Measurements from ENCODE around the gene DCAF6.

Gene DCAF6

DNA sequence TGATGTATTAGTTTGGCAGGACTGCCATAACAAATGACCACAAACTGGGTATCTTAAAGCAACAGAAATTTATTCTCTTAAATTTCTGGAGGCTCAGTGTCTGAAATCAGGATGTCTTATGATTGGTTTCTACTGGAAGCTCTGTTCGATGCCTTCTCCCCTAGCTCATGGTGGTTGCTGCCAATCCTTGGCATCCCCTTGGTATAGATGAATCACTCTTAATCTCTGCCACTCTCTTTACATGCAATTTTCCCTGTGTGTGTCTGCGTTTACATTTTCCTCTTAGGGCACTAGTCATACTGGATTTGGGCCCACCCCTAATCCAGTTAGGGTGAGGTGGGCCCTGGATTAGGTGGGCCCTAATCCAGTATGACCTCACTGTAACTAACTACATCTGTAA is 55.1 kb downstream of the DCAF6 start:
- no peak for DNase-seq (ENCODE audit: low read depth in 1 of 2, low spot score in 1 of 2)
- in situ Hi-C loops (cut with HindIII; ENCODE audit: low pct_unique_long_range_greater_than_20kb, low sequenced_read_pairs): no loop called here
- TF ChIP-seq JUND (IDR thresholded peaks at IDR 0.05; ENCODE audit: low read depth): no peak

DNA sequence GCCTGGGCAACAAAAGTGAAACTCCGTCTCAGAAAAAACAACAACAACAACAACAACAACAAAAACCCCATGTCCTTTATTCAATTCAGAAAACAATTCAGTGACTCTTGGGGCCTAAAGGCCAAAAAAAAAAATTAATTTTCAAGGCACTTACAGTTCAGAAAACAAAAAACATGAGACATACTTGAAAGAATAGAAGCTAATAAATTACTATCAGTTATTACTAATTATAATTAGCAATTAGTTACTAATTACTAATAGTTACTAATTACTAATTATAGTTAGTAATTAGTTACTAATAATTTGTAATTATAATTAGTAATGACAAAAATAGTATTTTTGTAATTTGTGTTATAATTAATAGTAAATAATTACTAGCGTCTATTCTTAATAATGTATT is 57.2 kb downstream of the DCAF6 start:
- DNase-seq (ENCODE audit: low read depth in 1 of 2, low spot score in 1 of 2): no peak
- in situ Hi-C loops (cut with HindIII; ENCODE audit: low pct_unique_long_range_greater_than_20kb, low sequenced_read_pairs): no loop called here
- TF ChIP-seq JUND (IDR thresholded peaks at IDR 0.05; ENCODE audit: low read depth): no peak

DNA sequence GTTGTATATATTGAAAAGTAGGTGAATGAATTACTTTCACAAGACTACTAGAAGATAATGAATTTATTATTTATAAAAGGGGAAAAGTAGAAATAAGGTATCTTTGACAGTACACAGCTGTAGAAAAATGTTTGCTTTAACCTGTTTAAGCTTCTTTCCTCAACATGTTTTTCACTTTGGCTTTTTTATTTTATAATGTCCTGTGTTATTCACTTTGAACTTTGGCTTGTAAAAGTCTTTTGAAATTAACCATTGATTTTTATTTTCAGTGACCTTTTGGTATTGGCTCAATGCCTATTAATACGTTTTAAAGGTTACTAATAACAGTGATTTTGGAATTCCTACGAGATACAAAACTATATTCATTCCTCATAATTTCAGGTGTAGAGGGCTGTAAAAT is 58.1 kb downstream of the DCAF6 start:
- DNase-seq (ENCODE audit: low read depth in 1 of 2, low spot score in 1 of 2): no peak
- in situ Hi-C loops (cut with HindIII; ENCODE audit: low pct_unique_long_range_greater_than_20kb, low sequenced_read_pairs): no loop called here

DNA sequence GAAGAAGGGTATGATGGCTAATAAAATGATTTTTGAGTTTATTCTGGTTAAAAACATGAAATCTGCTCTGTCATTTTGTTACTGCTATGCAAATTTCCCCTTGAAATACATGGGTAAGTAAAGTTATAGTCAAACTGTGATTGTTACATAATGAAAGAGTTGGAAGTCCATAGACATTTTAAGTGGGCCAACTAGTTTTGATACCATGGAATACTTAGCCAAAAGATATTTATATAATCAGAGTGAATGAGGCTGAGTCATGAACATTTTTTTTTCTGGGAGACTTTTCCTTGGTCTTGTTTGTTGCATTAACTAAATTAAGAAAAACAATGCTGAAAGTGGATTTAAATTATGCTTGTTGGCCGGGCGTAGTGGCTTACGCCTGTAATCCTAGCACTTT is 58.6 kb downstream of the DCAF6 start:
- TF ChIP-seq JUND (IDR thresholded peaks at IDR 0.05; ENCODE audit: low read depth): no peak
- in situ Hi-C loops (cut with HindIII; ENCODE audit: low pct_unique_long_range_greater_than_20kb, low sequenced_read_pairs): no loop called here
- DNase-seq (ENCODE audit: low read depth in 1 of 2, low spot score in 1 of 2): no peak

More for the DNA sequence above, 58.1 kb downstream of the DCAF6 start:
- no peak for TF ChIP-seq JUND (IDR thresholded peaks at IDR 0.05; ENCODE audit: low read depth)

DNA sequence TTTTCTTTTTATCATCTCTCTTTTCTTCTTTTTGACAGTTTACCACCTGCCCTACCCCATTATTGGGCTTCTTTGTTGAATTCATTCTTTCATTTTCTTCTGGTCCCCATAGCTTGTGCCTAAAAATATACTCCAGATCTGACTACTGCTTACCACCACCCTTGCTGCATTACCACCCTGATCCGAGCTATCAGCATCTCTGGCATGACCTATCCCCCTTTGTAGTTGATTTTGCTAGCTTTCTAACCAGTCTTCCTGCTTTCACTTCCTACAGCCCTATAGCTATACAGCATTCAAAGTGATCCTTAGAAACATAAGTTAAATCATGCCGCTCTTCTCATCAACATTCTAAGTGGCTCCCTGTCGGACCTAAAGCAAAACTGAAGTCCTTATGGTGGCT is 59.8 kb downstream of the DCAF6 start:
- no peak for DNase-seq (ENCODE audit: low read depth in 1 of 2, low spot score in 1 of 2)
- no peak for TF ChIP-seq JUND (IDR thresholded peaks at IDR 0.05; ENCODE audit: low read depth)
- in situ Hi-C loops (cut with HindIII; ENCODE audit: low pct_unique_long_range_greater_than_20kb, low sequenced_read_pairs): no loop called here

DNA sequence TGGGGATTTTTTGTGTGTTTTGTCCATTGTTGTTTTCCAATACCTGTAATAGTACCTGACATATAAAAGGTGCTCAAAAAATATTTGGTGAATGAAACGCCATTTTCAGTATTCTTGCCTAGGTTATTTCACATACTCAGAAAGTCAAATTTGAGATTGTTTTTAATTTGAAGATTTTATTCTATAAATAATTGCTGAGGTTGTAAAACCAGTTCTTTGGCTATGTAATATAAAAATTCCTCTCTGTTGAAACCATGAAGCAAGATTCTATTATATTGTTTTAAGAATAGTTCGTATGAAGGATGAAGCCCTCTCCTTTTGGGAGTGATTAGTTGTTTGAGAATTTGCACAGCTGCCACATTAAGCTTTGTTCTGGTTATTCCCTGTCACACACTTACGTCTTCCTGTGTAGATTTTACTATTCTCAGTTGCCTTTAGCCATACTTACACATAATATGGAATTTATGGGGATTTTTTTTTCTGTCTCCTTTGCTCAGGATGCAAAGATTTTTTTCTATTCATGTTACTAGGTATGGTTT is 60.6 kb downstream of the DCAF6 start:
- no peak for TF ChIP-seq JUND (IDR thresholded peaks at IDR 0.05; ENCODE audit: low read depth)
- in situ Hi-C loops (cut with HindIII; ENCODE audit: low pct_unique_long_range_greater_than_20kb, low sequenced_read_pairs): no loop called here
- no peak for DNase-seq (ENCODE audit: low read depth in 1 of 2, low spot score in 1 of 2)

DNA sequence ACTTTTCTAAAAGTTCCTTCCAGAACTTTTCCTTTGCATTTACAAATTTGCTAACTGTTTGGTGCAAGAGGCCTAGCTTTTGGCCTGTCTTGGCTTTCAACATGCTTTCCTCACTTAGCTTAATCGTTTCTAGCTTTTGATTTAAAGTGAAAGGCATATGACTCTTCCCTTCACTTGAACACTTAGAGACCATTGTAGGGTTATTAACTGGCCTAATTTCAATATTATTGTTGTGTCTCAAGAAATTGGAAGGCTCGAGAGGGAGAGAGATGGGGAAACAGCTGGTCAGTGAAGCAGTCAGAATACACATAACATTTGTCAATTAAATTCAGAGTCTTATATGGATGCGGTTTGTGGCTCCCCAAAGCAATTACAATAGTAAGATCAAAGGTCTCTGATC is 63.4 kb downstream of the DCAF6 start:
- in situ Hi-C loops (cut with HindIII; ENCODE audit: low pct_unique_long_range_greater_than_20kb, low sequenced_read_pairs): no loop called here
- DNase-seq (ENCODE audit: low read depth in 1 of 2, low spot score in 1 of 2): no peak
- no peak for TF ChIP-seq JUND (IDR thresholded peaks at IDR 0.05; ENCODE audit: low read depth)

DNA sequence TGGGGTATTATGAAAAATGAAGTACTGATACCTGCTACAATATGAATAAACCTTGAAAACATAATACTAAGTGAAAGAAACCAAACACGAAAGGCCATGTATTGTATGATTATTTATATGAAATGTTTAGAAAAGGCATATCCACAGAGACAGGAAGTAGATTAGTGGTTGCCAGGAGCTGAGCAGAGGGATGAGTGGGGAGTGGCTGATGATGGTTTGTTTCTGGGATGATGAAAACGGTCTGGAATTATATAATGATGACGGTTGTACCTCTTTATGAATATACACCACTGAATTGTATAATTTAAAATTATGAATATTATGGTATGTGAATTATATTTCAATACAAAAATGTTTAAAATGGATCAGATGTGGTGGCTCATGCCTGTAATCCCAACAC is 64.2 kb downstream of the DCAF6 start:
- in situ Hi-C loops (cut with HindIII; ENCODE audit: low pct_unique_long_range_greater_than_20kb, low sequenced_read_pairs): no loop called here
- no peak for TF ChIP-seq JUND (IDR thresholded peaks at IDR 0.05; ENCODE audit: low read depth)
- no peak for DNase-seq (ENCODE audit: low read depth in 1 of 2, low spot score in 1 of 2)

DNA sequence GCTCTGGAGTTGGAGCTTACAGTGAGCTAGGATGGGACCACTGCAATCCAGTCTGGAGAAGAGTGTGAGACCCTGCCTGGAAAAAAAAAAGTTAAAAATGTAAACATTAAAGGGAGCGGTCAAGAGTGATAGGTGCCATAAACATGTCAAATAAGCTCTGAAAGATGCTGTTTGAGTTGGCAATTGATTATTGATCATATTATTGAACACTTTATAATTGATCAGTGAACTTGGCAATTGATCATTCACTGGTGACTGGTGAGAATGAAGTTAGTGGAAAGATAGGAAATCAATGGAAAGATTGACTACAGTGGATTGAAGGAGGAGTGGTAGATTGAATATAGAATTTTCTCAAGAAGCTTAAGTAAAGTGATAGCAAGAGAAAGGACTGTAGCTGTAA is 64.7 kb downstream of the DCAF6 start:
- TF ChIP-seq JUND (IDR thresholded peaks at IDR 0.05; ENCODE audit: low read depth): no peak
- no peak for DNase-seq (ENCODE audit: low read depth in 1 of 2, low spot score in 1 of 2)
- in situ Hi-C loops (cut with HindIII; ENCODE audit: low pct_unique_long_range_greater_than_20kb, low sequenced_read_pairs): no loop called here

DNA sequence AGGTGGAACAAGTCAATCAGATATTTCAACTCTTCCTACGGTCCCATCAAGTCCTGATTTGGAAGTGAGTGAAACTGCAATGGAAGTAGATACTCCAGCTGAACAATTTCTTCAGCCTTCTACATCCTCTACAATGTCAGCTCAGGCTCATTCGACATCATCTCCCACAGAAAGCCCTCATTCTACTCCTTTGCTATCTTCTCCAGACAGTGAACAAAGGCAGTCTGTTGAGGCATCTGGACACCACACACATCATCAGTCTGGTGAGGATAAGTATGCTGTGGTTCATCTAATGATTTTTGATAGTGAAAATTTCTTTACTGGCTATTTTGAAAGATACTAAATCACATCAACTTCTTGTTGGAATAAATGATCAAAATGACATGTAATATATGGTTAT is 68.0 kb downstream of the DCAF6 start:
- in situ Hi-C loops (cut with HindIII; ENCODE audit: low pct_unique_long_range_greater_than_20kb, low sequenced_read_pairs): no loop called here
- TF ChIP-seq JUND (IDR thresholded peaks at IDR 0.05; ENCODE audit: low read depth): no peak
- DNase-seq (ENCODE audit: low read depth in 1 of 2, low spot score in 1 of 2): no peak

DNA sequence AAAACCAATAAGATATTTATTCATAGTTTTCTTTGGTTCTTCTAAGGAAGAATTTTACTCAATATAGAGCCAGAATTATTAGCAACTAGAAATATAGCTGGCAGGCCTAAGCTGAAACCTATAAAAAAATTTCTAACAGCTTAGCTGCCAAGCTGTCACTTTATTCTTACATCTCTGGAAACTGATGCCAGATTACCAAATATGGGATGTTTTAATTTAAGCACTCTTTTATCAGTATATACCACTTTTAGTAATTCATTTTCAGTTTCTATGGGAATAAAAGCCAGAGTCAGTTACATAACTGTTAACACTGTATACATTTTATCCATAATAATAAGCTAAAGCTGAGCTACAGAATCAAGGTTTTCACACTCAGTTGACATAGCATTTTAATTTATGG is 69.0 kb downstream of the DCAF6 start:
- in situ Hi-C loops (cut with HindIII; ENCODE audit: low pct_unique_long_range_greater_than_20kb, low sequenced_read_pairs): no loop called here
- no peak for DNase-seq (ENCODE audit: low read depth in 1 of 2, low spot score in 1 of 2)
- no peak for TF ChIP-seq JUND (IDR thresholded peaks at IDR 0.05; ENCODE audit: low read depth)

DNA sequence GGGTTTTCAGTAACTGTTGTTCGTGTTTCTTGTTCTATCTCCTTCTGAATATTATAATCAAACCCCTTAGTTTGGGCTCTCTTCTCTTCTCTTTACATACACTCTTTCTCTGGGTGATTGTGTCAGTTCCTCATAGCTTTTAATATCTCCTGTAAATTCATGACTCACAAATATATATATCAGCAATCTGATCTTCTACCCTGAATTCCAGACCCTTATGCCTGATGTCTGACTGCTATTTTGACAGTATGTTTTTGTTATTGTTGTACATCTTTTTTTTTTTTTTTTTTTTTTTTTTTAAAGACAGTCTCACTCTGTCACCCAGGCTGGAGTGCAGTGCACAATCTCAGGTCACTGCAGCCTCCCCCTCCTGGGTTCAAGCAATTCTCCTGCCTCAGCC is 71.2 kb downstream of the DCAF6 start:
- no peak for DNase-seq (ENCODE audit: low read depth in 1 of 2, low spot score in 1 of 2)
- no peak for TF ChIP-seq JUND (IDR thresholded peaks at IDR 0.05; ENCODE audit: low read depth)
- in situ Hi-C loops (cut with HindIII; ENCODE audit: low pct_unique_long_range_greater_than_20kb, low sequenced_read_pairs): no loop called here

DNA sequence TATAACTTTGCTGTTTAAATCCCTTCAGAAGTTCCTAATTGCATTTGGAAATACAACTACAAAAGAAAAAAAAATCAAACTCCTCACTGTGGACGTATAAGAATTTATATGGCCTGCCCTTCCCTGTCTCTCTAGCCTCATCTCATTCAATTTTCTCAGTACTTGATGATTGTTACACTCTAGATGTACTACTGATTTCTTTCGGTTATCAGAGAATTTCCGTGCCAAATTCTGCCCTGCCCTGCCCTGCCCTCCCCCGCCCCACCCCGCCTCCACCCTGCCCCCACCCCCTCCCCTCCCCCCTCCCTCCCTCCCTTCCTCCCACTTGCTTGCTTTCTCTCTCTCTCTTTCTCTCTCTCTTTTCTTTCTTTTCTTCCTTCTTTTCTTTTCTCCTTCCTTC is 72.1 kb downstream of the DCAF6 start:
- in situ Hi-C loops (cut with HindIII; ENCODE audit: low pct_unique_long_range_greater_than_20kb, low sequenced_read_pairs): no loop called here
- TF ChIP-seq JUND (IDR thresholded peaks at IDR 0.05; ENCODE audit: low read depth): no peak

DNA sequence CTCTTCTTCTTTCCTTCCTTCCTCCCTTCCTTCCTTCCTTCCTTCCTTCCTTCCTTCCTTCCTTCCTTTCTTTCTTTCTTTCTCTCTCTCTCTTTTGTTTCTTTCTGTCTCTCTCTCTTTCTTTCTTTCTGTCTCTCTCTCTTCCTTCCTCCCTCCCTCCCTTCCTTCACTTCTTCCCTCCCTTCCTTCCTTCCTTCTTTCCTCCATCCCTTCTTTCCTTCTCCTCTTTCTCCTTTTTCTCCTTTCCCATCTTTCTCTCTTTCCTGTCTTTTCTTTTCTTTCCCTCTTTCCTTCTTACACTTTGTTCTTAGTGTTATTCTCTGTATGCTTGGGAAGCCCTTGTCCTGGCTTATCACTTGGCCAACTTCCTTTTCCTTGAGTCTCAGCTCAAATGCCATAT is 72.8 kb downstream of the DCAF6 start:
- in situ Hi-C loops (cut with HindIII; ENCODE audit: low pct_unique_long_range_greater_than_20kb, low sequenced_read_pairs): no loop called here
- no peak for DNase-seq (ENCODE audit: low read depth in 1 of 2, low spot score in 1 of 2)
- TF ChIP-seq JUND (IDR thresholded peaks at IDR 0.05; ENCODE audit: low read depth): no peak

More for the DNA sequence above, 72.1 kb downstream of the DCAF6 start:
- DNase-seq (ENCODE audit: low read depth in 1 of 2, low spot score in 1 of 2): no peak

Data from T47D (cell line).